ENCODE results near the gene TMEM191C.
"Not testable (repeated sequence)": the region's sequence is repeated elsewhere in the genome, so short reads cannot be mapped to it uniquely, and the experiment has no call there.

The TMEM191C gene

DNA sequence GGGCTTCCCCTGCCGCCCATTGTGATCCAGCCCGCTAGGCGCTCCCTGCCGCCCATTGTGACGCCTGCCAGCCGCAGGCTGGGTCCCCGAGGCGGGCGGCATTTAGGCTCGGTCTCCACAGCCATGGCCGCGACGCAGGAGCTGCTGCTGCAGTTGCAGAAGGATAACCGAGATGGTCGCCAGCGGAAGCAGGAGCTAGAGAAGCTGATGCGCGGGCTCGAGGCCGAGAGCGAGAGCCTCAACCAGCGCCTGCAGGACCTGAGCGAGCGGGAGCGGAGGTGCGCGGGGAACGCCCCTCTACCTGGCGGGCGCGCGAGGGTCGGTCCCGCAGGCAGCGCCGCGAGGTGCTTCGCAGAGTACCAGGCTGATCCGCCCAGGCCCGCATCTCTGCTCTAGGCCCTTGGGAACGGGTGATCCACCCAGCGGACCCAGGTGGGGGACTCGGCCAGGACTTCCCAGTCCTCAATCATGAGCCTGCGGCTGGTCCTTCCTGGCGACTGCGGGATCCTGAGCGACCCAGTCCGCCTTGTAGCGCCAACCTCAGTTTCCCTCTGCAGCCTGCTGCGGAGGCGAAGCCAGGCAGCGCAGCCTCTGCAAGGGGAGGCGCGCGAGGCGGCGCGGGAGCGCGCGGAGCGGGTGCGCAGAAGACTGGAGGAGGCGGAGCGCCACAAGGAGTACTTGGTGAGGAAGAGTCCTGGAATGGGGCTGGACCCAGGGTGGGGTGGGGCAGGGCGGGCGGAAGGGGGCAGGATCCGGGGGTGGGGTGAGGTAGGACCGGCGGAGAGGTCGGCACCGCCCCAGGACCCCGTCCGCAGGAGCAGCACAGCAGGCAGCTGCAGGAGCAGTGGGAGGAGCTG lies at the start of gene TMEM191C:
TSS of gene TMEM191C (plus strand) at position 51 of the 857 bp plus-strand sequence. CDS start at position 124, 73 bp downstream.
- not testable (repeated sequence) for H3K27me3 ChIP-seq (ENCODE audit: control insufficient read depth in 5 of 5, insufficient read depth in 4 of 5, low read length in 5 of 5); H3K9ac ChIP-seq (ENCODE audit: low read length in 5 of 5); H3K27ac ChIP-seq (ENCODE audit: low read depth, low read length); H3K9me3 ChIP-seq (ENCODE audit: control insufficient read depth in 5 of 5, low read length in 5 of 5); H3K36me3 ChIP-seq (ENCODE audit: control insufficient read depth in 5 of 5, insufficient read depth in 5 of 5, low read length in 5 of 5); H3K4me1 ChIP-seq (ENCODE audit: control insufficient read depth in 5 of 5, insufficient read depth in 5 of 5, low read length in 5 of 5)
- H3K4me3 ChIP-seq (ENCODE audit: low read depth in 1 of 5, low read length in 5 of 5), result peak within 1 kb of the TSS in 4 of 5 donors; percentile 45 to 73 (median 53)

DNA sequence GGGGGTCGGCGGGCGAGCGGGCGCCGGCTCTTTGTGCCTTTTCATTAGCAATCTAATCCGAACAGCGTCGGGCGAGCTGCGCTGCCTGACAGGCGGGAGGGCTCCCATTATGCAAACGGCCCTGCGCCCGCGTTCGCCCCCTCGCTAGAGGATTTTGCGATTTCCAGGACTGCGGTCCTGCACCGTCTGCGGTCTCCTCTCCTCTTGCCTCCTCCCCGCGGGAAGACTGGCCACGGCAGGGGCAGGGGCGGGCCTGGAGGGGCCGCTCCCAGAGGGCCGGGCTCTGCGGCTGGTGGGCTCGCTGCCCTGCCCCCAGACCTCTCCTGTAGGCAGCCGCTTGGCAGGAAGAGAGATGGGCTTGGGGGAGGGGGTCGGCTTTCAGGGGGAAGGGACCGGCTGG lies 49.3 kb upstream of the TMEM191C start:
- H3K4me1 ChIP-seq (ENCODE audit: control insufficient read depth in 5 of 5, insufficient read depth in 5 of 5, low read length in 5 of 5); H3K9ac ChIP-seq (ENCODE audit: low read length in 5 of 5); H3K27me3 ChIP-seq (ENCODE audit: control insufficient read depth in 5 of 5, insufficient read depth in 4 of 5, low read length in 5 of 5); H3K9me3 ChIP-seq (ENCODE audit: control insufficient read depth in 5 of 5, low read length in 5 of 5); H3K27ac ChIP-seq (ENCODE audit: low read depth, low read length); H3K36me3 ChIP-seq (ENCODE audit: control insufficient read depth in 5 of 5, insufficient read depth in 5 of 5, low read length in 5 of 5): not testable (repeated sequence)
- peak overlapping the region in 3 of 5 donors; percentile 42 to 56 (median 49) for H3K4me3 ChIP-seq (ENCODE audit: low read depth in 1 of 5, low read length in 5 of 5)

DNA sequence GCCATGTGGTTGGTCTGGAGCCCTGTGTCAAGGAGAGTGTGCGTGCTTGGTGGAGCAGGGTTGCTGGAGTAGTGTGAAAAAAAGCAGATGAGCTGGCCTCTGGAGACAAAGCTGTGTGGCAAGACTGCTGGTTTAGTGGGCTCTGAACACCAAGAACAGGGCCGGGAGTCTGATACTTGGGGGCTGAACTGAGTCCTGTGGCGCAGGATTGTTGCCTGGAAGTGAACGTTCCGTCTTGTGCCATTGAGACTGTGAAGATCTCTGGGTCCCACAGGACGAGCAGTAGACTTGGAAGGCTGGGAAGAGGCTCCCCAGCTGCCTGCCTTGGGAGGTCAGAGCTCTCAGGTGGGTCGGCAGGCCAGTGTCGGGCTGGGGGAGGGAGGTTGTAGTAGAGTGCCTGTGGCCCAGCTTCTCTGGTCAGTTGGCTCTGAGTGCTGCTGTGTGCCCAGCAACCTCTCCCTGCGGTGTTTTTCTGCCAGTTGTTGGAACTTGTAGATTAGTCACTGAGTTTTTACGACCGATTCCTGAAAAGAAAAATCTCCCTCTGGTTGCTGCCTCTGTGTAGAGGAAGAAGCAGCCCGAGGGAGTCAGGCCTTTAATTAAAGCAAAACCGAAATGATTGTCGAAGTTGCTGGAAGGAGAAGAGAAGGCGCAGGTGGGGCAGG lies 48.1 kb upstream of the TMEM191C start:
- H3K27me3 ChIP-seq (ENCODE audit: control insufficient read depth in 5 of 5, insufficient read depth in 4 of 5, low read length in 5 of 5); H3K4me3 ChIP-seq (ENCODE audit: low read depth in 1 of 5, low read length in 5 of 5); H3K4me1 ChIP-seq (ENCODE audit: control insufficient read depth in 5 of 5, insufficient read depth in 5 of 5, low read length in 5 of 5); H3K9ac ChIP-seq (ENCODE audit: low read length in 5 of 5); H3K9me3 ChIP-seq (ENCODE audit: control insufficient read depth in 5 of 5, low read length in 5 of 5); H3K36me3 ChIP-seq (ENCODE audit: control insufficient read depth in 5 of 5, insufficient read depth in 5 of 5, low read length in 5 of 5); H3K27ac ChIP-seq (ENCODE audit: low read depth, low read length): not testable (repeated sequence)

DNA sequence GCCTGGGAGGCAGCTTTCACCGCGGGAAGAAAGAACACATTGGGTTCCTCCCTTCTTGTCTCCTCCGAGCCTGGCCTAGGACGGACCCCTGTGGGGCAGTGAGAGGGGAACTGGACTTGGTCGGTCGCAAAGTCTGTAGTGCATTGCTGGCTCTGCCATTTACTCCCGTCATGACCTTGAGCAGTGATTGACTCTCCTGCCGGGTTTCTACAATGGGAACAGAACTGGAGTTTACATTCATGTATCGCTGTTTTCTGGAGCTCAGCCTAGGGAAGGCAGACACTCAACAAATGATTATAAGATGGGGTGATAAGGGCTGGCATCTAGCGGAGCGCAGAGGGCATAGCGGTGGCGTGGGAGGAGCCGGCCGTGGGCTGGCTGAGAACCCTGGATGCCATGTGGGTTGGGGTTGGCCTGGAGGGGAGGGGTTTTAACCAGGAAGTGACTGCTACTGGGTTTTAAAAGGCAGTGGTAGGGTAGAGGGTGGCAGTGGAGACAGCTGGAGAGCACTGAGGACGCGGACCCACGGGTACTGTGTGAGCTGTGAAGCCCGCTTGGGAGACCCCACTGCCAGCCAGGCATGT lies 46.9 kb upstream of the TMEM191C start:
- not testable (repeated sequence) for H3K9me3 ChIP-seq (ENCODE audit: control insufficient read depth in 5 of 5, low read length in 5 of 5); H3K27ac ChIP-seq (ENCODE audit: low read depth, low read length); H3K4me1 ChIP-seq (ENCODE audit: control insufficient read depth in 5 of 5, insufficient read depth in 5 of 5, low read length in 5 of 5); H3K9ac ChIP-seq (ENCODE audit: low read length in 5 of 5); H3K36me3 ChIP-seq (ENCODE audit: control insufficient read depth in 5 of 5, insufficient read depth in 5 of 5, low read length in 5 of 5); H3K27me3 ChIP-seq (ENCODE audit: control insufficient read depth in 5 of 5, insufficient read depth in 4 of 5, low read length in 5 of 5); H3K4me3 ChIP-seq (ENCODE audit: low read depth in 1 of 5, low read length in 5 of 5)

DNA sequence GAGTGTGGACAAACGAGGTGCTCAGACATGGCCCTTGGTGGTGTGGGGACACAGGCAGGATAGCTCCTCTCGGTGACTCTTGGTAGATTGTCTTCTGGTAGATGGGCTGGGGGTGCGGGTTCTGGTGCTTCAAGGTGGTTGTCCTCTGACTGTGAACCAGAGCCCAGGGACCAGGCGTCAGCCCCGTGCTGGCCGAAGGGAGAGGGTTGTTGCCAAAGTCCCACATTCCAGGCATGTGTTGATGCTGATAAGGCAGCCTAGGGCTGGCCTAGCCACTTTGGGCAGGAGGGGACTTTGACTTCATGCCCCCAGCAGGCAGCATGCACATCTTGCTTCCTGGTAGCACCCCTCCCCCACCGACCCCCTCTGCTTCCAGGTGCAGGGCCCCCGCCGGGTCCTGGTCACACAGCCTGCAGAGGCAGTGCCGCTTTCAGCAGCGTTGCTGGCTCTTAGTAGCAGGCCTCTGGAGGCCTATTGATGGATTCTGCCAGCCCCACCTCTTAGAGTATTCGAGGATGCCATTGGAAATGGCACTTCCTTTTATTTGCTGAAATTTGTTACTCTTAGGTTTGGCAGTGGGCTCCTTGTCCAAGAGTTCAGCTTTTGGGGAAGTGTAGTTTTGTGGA lies 43.0 kb upstream of the TMEM191C start:
- not testable (repeated sequence) for H3K27ac ChIP-seq (ENCODE audit: low read depth, low read length); H3K4me3 ChIP-seq (ENCODE audit: low read depth in 1 of 5, low read length in 5 of 5); H3K4me1 ChIP-seq (ENCODE audit: control insufficient read depth in 5 of 5, insufficient read depth in 5 of 5, low read length in 5 of 5); H3K9ac ChIP-seq (ENCODE audit: low read length in 5 of 5); H3K36me3 ChIP-seq (ENCODE audit: control insufficient read depth in 5 of 5, insufficient read depth in 5 of 5, low read length in 5 of 5); H3K27me3 ChIP-seq (ENCODE audit: control insufficient read depth in 5 of 5, insufficient read depth in 4 of 5, low read length in 5 of 5); H3K9me3 ChIP-seq (ENCODE audit: control insufficient read depth in 5 of 5, low read length in 5 of 5)

DNA sequence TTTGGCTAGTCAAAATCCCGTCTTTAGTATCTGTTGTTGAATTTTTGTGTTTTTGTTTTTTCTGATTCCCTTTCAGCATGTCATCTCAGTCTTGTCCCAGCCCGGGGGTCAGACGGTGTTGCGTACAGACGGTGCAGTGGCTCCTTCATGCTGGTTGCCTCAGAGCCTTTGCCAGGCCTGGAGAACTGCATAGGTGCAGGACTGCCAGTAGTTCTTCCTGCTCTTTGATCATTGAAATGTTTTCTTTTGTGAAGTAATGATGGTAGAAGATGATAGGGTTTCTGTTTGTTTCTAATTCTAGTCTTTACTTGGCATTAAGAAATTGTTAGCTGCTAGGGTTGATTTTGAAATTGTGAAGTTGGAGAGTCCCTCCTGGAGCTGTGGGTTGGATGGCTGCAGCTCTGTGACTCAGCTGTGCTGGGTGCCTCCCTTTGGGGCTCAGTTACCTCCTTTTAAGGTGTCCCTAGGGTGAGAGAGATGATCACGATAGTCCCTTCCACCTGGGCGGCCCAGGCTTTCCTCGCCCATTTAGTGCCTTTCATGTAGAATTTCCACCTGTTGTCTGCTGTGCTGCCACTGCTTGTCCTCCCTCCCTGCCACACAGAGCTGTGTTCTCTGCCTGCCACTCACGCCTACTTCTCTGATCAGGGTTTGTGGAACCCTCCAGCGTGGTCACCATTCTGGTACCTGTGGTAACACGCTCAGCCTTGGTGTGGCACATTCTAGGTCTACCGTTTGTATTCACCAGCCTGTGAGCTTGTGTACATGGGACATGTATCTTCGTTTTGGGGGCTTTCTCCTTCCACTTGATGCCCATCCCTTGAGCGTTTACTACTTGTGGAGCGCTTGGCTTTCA lies 32.6 kb upstream of the TMEM191C start:
- H3K27ac ChIP-seq (ENCODE audit: low read depth, low read length); H3K4me1 ChIP-seq (ENCODE audit: control insufficient read depth in 5 of 5, insufficient read depth in 5 of 5, low read length in 5 of 5); H3K36me3 ChIP-seq (ENCODE audit: control insufficient read depth in 5 of 5, insufficient read depth in 5 of 5, low read length in 5 of 5); H3K9me3 ChIP-seq (ENCODE audit: control insufficient read depth in 5 of 5, low read length in 5 of 5); H3K27me3 ChIP-seq (ENCODE audit: control insufficient read depth in 5 of 5, insufficient read depth in 4 of 5, low read length in 5 of 5); H3K4me3 ChIP-seq (ENCODE audit: low read depth in 1 of 5, low read length in 5 of 5); H3K9ac ChIP-seq (ENCODE audit: low read length in 5 of 5): not testable (repeated sequence)

DNA sequence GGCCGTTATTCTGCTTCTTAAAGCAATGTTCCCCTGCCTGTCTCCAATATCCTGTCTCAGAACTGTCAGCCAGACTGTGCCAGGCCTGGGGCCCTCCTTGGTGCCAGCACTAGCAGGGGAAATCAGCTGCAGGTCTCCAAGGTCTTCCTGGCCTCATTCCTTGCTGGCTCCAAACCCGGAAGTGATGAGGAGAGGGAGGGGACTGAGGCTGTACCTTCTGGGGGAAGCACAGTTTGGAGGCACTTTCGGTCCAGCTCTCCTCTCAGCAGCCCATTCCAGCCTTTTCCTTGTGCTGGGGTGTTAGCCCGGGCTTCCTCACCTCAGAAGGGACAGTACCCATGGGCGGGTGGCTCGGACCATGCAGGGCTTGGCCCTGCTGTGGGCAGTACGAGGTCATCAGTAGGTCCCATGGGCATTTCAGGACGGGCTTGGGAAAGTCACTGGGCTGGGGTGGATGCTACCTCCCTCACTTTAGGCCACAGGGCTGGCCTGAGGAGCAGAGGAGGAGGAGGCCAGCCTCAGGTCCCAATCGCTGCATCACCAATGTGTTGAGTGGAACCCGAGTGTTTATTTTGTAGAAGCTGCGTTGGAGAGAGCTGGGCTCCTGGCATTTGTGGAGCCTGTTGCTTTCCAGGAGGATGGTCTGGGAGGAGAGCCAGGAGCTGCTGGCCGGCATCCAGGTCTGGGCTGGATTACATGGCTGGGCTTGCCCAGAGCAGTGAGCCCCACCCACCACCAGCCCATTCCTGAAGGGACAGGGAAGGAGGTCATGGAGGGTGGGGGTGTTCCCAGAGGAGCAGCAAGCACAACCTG lies 31.0 kb upstream of the TMEM191C start:
- not testable (repeated sequence) for H3K27ac ChIP-seq (ENCODE audit: low read depth, low read length); H3K4me3 ChIP-seq (ENCODE audit: low read depth in 1 of 5, low read length in 5 of 5); H3K9ac ChIP-seq (ENCODE audit: low read length in 5 of 5)

DNA sequence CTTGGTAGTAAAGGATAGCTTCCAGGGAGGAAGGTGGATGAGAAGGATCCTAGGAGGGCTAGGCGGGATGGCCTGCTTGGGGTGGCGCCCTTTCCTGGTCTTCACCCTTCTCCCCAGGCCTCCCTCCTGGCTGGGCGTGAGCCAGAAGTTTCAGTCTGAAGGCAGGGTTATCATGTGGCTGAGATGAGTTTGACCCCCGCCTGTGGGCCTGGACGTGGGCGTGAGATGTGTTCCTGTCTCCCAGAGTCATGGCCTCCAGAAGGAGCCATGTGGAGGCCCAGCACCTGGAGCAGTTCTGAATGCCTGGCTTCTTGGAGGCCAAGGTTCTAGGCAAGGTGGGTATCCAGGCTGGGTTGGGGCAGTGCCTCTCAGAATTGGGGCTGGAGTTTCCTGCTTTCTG lies 29.2 kb upstream of the TMEM191C start:
- not testable (repeated sequence) for H3K4me1 ChIP-seq (ENCODE audit: control insufficient read depth in 5 of 5, insufficient read depth in 5 of 5, low read length in 5 of 5); H3K9me3 ChIP-seq (ENCODE audit: control insufficient read depth in 5 of 5, low read length in 5 of 5); H3K27ac ChIP-seq (ENCODE audit: low read depth, low read length); H3K9ac ChIP-seq (ENCODE audit: low read length in 5 of 5); H3K27me3 ChIP-seq (ENCODE audit: control insufficient read depth in 5 of 5, insufficient read depth in 4 of 5, low read length in 5 of 5); H3K4me3 ChIP-seq (ENCODE audit: low read depth in 1 of 5, low read length in 5 of 5); H3K36me3 ChIP-seq (ENCODE audit: control insufficient read depth in 5 of 5, insufficient read depth in 5 of 5, low read length in 5 of 5)

More for the DNA sequence above, 31.0 kb upstream of the TMEM191C start:
- not testable (repeated sequence) for H3K36me3 ChIP-seq (ENCODE audit: control insufficient read depth in 5 of 5, insufficient read depth in 5 of 5, low read length in 5 of 5); H3K4me1 ChIP-seq (ENCODE audit: control insufficient read depth in 5 of 5, insufficient read depth in 5 of 5, low read length in 5 of 5); H3K27me3 ChIP-seq (ENCODE audit: control insufficient read depth in 5 of 5, insufficient read depth in 4 of 5, low read length in 5 of 5); H3K9me3 ChIP-seq (ENCODE audit: control insufficient read depth in 5 of 5, low read length in 5 of 5)

DNA sequence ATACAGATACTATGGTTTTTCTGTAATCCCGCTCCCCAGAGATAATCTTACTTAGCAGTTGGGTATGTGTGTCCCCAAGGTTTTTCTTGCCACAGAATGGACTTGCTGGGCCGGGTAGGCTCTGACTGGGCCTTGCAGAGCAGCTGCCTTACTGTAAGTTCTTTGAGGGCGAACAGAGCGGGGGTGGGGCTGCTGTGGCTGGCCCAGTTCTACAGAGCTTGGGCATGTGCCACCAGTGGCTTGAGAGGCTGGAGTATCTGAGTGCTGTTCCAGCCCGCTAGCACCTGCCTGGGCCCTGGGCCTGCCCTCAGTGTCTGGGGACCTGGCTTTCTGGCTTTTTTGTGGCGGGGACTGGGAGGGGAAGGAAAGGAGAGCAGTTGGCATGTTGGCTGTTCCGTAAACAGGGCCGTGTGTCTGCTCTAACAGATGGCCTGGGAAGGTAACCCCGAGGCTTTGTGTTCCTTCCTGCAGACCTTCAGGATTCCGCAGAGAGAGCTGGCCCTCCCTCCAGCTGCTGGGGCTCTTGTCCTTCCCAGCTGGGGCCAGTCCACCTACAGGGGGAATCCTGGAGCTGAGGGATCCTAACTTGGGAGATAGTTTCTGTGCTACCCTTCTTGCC lies 27.1 kb upstream of the TMEM191C start:
- H3K9ac ChIP-seq (ENCODE audit: low read length in 5 of 5); H3K9me3 ChIP-seq (ENCODE audit: control insufficient read depth in 5 of 5, low read length in 5 of 5); H3K27me3 ChIP-seq (ENCODE audit: control insufficient read depth in 5 of 5, insufficient read depth in 4 of 5, low read length in 5 of 5); H3K4me1 ChIP-seq (ENCODE audit: control insufficient read depth in 5 of 5, insufficient read depth in 5 of 5, low read length in 5 of 5); H3K4me3 ChIP-seq (ENCODE audit: low read depth in 1 of 5, low read length in 5 of 5); H3K27ac ChIP-seq (ENCODE audit: low read depth, low read length): not testable (repeated sequence)
- peaks cover 0 to 23% (median 12%) of the 10 kb centered on the region in 5 donors for H3K36me3 ChIP-seq (ENCODE audit: control insufficient read depth in 5 of 5, insufficient read depth in 5 of 5, low read length in 5 of 5)

Measured in subcutaneous abdominal adipose tissue (tissue), 5 donors.